Muscle layer of colon (tissue), 2 donors: ENCODE measurements around the gene CEP83.

Source experiments
- H3K27ac ChIP-seq: one replicate; pipeline ENCODE4 v1.7.0; 2013; ENCODE audit warnings: low read depth, mild to moderate bottlenecking, low read length, moderate library complexity
- H3K27me3 ChIP-seq, 2 donors: one replicate each; pipeline ENCODE4 v1.7.0; 2013; ENCODE audit warnings: low read length in 2 of 2, mild to moderate bottlenecking in 2 of 2; ENCODE audit not compliant: insufficient read depth in 2 of 2, control insufficient read depth in 1 of 2
- H3K36me3 ChIP-seq: one replicate; pipeline ENCODE4 v1.7.0; 2013; ENCODE audit warnings: mild to moderate bottlenecking, low read length; ENCODE audit not compliant: insufficient read depth
- H3K4me1 ChIP-seq: one replicate; pipeline ENCODE4 v1.7.0; 2013; ENCODE audit warnings: mild to moderate bottlenecking, low read length; ENCODE audit not compliant: insufficient read depth
- H3K4me3 ChIP-seq, 2 donors: one replicate each; pipeline ENCODE4 v1.7.0; 2013; ENCODE audit warnings: low read length in 2 of 2, low read depth in 1 of 2, mild to moderate bottlenecking in 1 of 2, moderate library complexity in 1 of 2
- H3K9ac ChIP-seq: one replicate; pipeline ENCODE4 v1.7.0; 2013; ENCODE audit warnings: low read length
- H3K9me3 ChIP-seq: one replicate; pipeline ENCODE4 v1.7.0; 2013; ENCODE audit warnings: mild to moderate bottlenecking, low read length
- donor health status: abdominal sarcoma.
- donor health status: Adenocarcinoma of cecum.

CEP83 gene

GRCh38 chr12:94264736-94265485 lies 194.8 kb downstream of the CEP83 start:
- no peak overlapping the region for H3K27ac ChIP-seq
- no peak overlapping the region for H3K4me3 ChIP-seq
- H3K36me3 ChIP-seq: no peaks in the 10 kb centered on the region
- H3K27me3 ChIP-seq: no peaks in the 10 kb centered on the region
- H3K4me1 ChIP-seq: peaks cover 34% of the 10 kb centered on the region
- H3K9ac ChIP-seq: no peak overlapping the region
- no peaks in the 10 kb centered on the region for H3K9me3 ChIP-seq

DNA sequence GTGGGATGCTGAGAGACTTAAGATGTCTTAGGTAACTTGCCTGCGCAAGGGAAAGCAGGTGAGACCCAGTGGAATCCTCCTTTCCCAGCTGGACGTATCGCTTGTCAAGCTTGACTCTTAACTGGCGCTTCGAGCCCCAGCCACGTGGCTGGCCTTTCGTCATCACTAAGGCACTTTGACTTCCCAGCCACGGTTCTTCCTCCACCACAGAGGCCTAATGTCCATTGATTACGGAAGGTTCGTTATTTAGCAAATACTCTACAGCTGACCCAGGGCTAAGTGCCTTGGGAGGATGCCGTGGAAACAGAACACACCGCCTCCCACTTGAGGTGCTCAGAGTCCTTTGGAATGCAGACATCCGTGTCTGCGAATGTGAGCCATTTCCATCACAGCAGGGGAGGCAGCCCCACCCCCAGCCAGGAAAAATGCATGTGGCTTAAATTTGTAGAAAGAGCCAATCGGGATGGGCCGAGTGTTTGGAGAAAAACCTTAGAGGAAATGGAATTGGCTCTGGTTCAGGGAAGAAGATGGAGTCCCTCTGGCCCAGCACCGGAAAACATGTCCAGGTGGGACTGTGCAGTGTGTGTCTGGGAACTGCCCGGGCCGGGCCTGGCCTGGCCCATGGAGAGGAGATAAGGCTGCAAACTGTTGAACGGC lies 195.6 kb downstream of the CEP83 start:
- H3K4me1 ChIP-seq: peaks cover 34% of the 10 kb centered on the region

DNA sequence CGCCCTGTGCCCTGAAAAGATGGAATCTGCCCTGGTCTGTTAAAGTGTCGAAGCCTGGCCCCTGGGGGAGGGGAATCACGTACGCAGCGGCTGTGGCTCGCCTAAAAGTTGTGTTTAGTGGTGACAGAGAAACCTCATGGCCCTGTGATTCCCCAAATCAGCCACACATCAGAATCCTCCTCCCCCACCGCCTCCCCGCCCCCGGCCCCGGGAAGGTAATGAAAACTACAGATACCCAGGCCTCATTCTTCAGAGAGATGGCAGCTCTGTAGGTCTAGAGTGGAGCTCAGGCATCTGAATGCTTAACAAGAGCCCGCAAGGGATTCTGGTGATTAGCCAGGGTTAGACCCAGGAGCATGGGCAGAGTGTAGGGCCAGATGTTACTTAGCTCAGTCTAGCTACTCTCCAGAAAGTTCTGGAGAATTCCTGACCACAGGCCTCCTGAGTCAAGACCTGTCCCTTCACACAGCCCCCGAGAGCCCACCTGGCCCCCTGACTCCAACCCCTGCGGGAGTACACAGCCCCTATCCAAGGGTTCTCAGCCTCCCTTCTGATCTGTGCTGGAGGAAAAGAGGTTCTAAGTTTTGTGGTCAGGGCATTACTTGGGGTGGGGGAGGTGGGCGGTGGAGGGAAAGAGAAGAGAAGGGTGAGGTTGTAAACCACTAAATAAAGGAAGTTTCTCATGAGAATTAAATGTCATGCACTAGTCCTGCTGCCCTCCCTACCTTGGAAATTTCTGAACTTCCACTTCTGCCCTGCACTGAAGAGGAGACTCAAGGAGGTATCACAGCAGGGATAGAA lies 196.5 kb downstream of the CEP83 start:
- H3K9me3 ChIP-seq: no peaks in the 10 kb centered on the region
- H3K27me3 ChIP-seq: no peaks in the 10 kb centered on the region
- H3K36me3 ChIP-seq: no peaks in the 10 kb centered on the region
- H3K4me3 ChIP-seq: peak overlapping the region; percentile 56 to 77
- H3K9ac ChIP-seq: peak overlapping the region; percentile 57
- peak overlapping the region; percentile 78 for H3K27ac ChIP-seq
- peaks cover 34% of the 10 kb centered on the region for H3K4me1 ChIP-seq

More for the DNA sequence above, 195.6 kb downstream of the CEP83 start:
- Histone ChIP-seq H3K9me3 (no peaks in the 10 kb centered on the region), H3K36me3 (no peaks in the 10 kb centered on the region), H3K9ac (no peak overlapping the region), H3K27ac (no peak overlapping the region), H3K27me3 (no peaks in the 10 kb centered on the region), H3K4me3 (no peak overlapping the region)

DNA sequence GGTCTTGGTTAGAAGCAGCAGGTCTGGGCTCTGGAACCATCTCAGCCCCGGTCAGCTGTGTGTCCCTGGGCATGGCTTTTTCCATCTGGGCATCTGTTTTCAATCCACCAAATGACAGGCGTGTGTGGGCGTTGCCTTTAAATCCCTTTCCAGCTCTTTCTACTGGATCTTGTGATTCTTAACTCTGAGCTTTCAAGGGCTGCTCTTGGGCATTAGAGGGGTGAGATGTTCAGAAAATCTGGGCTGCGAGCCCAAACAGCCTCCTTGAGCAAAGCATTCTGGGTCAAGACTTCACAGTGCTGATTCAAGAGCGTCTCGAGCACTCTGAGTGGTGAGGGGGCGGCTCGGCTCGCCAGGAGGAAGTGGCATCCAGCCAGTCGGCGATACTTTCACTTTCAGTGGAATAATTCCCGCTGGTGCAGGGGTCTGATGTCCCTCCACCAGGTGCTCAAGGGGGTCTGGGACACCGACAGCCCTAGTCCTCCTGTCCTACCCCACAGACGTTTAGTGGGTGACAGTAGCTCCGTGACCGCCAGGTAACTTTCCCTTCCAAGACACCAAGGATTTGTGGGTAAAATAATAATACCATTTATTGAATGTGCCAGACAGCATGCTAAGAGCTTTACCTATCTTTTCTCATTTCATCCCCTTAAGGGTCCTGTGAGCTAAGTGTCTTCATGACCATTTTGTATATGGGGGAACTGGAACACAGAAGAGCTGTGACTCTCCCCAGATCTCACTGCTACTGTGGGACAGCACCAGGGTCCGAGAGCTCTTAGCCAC lies 197.2 kb downstream of the CEP83 start:
- Histone ChIP-seq H3K36me3 (no peaks in the 10 kb centered on the region), H3K4me3 (peak overlapping the region; percentile 56 to 77), H3K27me3 (no peaks in the 10 kb centered on the region), H3K9ac (peak overlapping the region; percentile 57), H3K4me1 (peaks cover 34% of the 10 kb centered on the region), H3K9me3 (no peaks in the 10 kb centered on the region), H3K27ac (peak overlapping the region; percentile 78)

DNA sequence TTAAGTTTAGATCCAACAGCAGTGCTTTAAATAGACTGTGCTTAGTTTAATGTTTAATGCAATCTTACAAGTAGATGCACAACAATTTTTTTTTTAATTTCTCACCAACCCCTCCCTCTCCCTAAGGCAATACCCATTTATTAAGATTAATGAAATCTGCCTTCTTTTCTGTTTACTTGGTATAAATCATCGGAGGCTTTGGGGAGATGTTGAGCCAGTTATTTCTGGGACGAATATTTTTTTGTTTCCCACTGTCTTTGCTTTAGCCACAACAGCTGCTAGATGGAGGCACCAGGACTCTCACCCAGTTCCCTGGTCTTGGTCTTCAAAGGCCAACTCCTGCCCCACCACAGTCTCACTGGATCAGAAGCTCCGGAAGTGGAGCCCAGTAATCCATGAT lies 197.9 kb downstream of the CEP83 start:
- no peaks in the 10 kb centered on the region for H3K36me3 ChIP-seq
- H3K4me3 ChIP-seq: peak overlapping the region in 1 of 2 donors; percentile 77
- no peaks in the 10 kb centered on the region for H3K27me3 ChIP-seq
- H3K27ac ChIP-seq: peak overlapping the region; percentile 78
- peak overlapping the region; percentile 57 for H3K9ac ChIP-seq
- no peaks in the 10 kb centered on the region for H3K9me3 ChIP-seq
- H3K4me1 ChIP-seq: peaks cover 34% of the 10 kb centered on the region

- Histone ChIP-seq H3K4me1 (peaks cover 34% of the 10 kb centered on the region), H3K4me3 (no peak overlapping the region), H3K27ac (no peak overlapping the region), H3K9ac (no peak overlapping the region), H3K27me3 (no peaks in the 10 kb centered on the region), H3K9me3 (no peaks in the 10 kb centered on the region), H3K36me3 (no peaks in the 10 kb centered on the region)
Measured at GRCh38 chr12:94261119-94261518, 198.5 kb downstream of the CEP83 start.

- no peaks in the 10 kb centered on the region for H3K27me3 ChIP-seq
- H3K4me1 ChIP-seq: peaks cover 34% of the 10 kb centered on the region
- no peaks in the 10 kb centered on the region for H3K9me3 ChIP-seq
- H3K27ac ChIP-seq: no peak overlapping the region
- H3K9ac ChIP-seq: no peak overlapping the region
- H3K4me3 ChIP-seq: no peak overlapping the region
- no peaks in the 10 kb centered on the region for H3K36me3 ChIP-seq
Measured at GRCh38 chr12:94260717-94261116, 198.9 kb downstream of the CEP83 start.

DNA sequence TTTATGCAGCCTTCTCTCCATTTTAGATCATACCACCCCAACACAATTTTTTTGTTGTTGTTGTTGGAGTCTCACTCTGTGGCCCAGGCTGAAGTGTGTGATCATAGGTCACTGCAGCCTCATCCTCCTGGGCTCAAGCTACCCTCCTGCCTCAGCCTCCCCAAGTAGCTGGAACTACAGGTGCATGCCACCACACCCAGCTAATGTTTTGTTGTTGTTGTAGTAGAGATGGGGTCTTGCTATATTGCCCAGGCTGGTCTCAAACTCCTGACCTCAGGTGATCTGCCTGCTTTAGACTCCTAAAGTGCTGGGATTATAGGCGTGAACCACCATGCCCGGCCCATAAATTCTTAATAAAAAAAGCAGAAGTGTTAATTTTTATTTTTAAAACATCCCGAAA lies 199.7 kb downstream of the CEP83 start:
- peaks cover 34% of the 10 kb centered on the region for H3K4me1 ChIP-seq
- H3K36me3 ChIP-seq: no peaks in the 10 kb centered on the region
- no peaks in the 10 kb centered on the region for H3K9me3 ChIP-seq
- no peaks in the 10 kb centered on the region for H3K27me3 ChIP-seq
- H3K27ac ChIP-seq: no peak overlapping the region
- no peak overlapping the region for H3K4me3 ChIP-seq
- H3K9ac ChIP-seq: no peak overlapping the region

DNA sequence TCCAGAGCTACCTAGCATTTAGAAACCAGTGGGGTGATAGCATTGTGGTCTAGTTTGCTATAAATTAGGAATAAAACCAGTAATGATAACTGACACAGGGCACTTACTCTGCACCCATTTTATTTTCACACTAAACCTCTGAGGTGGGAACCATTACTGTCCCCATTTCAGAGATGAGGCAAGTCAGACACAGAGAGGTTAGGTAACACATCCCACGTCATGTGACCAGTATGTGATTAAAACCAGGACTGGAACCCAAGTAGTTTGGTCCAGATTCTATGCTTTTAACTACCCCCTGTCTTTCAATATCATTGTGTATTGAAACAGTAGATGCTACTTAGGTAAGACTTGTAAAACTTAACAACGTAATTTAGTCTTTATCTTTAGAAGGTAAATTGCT lies 201.1 kb downstream of the CEP83 start:
- no peak overlapping the region for H3K4me3 ChIP-seq
- peaks cover 28% of the 10 kb centered on the region for H3K4me1 ChIP-seq
- no peak overlapping the region for H3K9ac ChIP-seq
- H3K27ac ChIP-seq: no peak overlapping the region
- no peaks in the 10 kb centered on the region for H3K36me3 ChIP-seq
- H3K27me3 ChIP-seq: no peaks in the 10 kb centered on the region
- H3K9me3 ChIP-seq: no peaks in the 10 kb centered on the region
